Activated CD4-positive, alpha-beta T cell treated with anti-CD3 and anti-CD28 coated beads, Interleukin-2, amount 10 ng/mL, durations not matched to agents 24 days and 14 days (primary cell): ENCODE measurements around the gene DDX31. TPM values are rescaled to one million over a fixed set of nuclear protein-coding genes. Genes with fewer than 3 reads are reported as not detected.

Source experiments
- DNase-seq: peaks from one replicate; pipeline ENCODE4 v3.0.0; 2022
- H3K27ac Mint-ChIP-seq: one replicate; pipeline ENCODE4 v1.8.0; 2022; ENCODE audit warnings: mild to moderate bottlenecking, mixed read lengths
- H3K27me3 Mint-ChIP-seq: one replicate; pipeline ENCODE4 v1.8.0; 2022; ENCODE audit warnings: mixed read lengths
- H3K36me3 Mint-ChIP-seq: one replicate; pipeline ENCODE4 v1.8.0; 2022; ENCODE audit warnings: low read depth, mild to moderate bottlenecking, mixed read lengths
- H3K4me1 Mint-ChIP-seq: one replicate; pipeline ENCODE4 v1.8.0; 2021; ENCODE audit warnings: mixed read lengths
- H3K4me3 Mint-ChIP-seq: one replicate; pipeline ENCODE4 v1.8.0; 2022; ENCODE audit warnings: mild to moderate bottlenecking, moderate library complexity, mixed read lengths
- H3K9me3 Mint-ChIP-seq: one replicate; pipeline ENCODE4 v1.8.0; 2021; ENCODE audit warnings: mixed read lengths
- intact Hi-C: fragments of 100-400 bp; cut with micrococcal nuclease; formaldehyde crosslinking; loops from one replicate; pipeline ENCODE4 v1.15.1; 2023
- total RNA-seq: library from RNA; stranded (reverse); gene quantifications from 2 replicates; pipeline ENCODE4 v1.2.3, GENCODE V29; 2022

DDX31 gene
- total RNA-seq, 1 donor from 2014 or later = 31.8 TPM

- intact Hi-C loops = no loop called here
- H3K27ac Mint-ChIP-seq = no peak overlapping the region
- H3K36me3 Mint-ChIP-seq = no peaks in the 10 kb centered on the region
- DNase-seq = no peak
- H3K27me3 Mint-ChIP-seq = peaks cover 5% of the 10 kb centered on the region
- no peak overlapping the region for H3K4me3 Mint-ChIP-seq
- no peaks in the 10 kb centered on the region for H3K9me3 Mint-ChIP-seq
- no peaks in the 10 kb centered on the region for H3K4me1 Mint-ChIP-seq
These were observed 123.4 kb downstream of the DDX31 start for GRCh38 chr9:132546148-132547051.

GRCh38 chr9:132545578-132545977 lies 124.2 kb downstream of the DDX31 start:
- H3K27ac Mint-ChIP-seq = no peak overlapping the region
- no peaks in the 10 kb centered on the region for H3K4me1 Mint-ChIP-seq
- no peak overlapping the region for H3K4me3 Mint-ChIP-seq
- H3K36me3 Mint-ChIP-seq = no peaks in the 10 kb centered on the region
- H3K27me3 Mint-ChIP-seq = peaks cover 5% of the 10 kb centered on the region
- no peak for DNase-seq
- intact Hi-C loops = no loop called here
- no peaks in the 10 kb centered on the region for H3K9me3 Mint-ChIP-seq

- no peaks in the 10 kb centered on the region for H3K4me1 Mint-ChIP-seq
- peaks cover 5% of the 10 kb centered on the region for H3K27me3 Mint-ChIP-seq
- no peaks in the 10 kb centered on the region for H3K36me3 Mint-ChIP-seq
- intact Hi-C loops = no loop called here
- H3K9me3 Mint-ChIP-seq = no peaks in the 10 kb centered on the region
- H3K4me3 Mint-ChIP-seq = no peak overlapping the region
- no peak overlapping the region for H3K27ac Mint-ChIP-seq
- no peak for DNase-seq
These were observed 125.8 kb downstream of the DDX31 start for GRCh38 chr9:132543960-132544359.

GRCh38 chr9:132543251-132543650 lies 126.5 kb downstream of the DDX31 start:
- Mint-ChIP-seq H3K4me3 (no peak overlapping the region), H3K36me3 (no peaks in the 10 kb centered on the region), H3K9me3 (no peaks in the 10 kb centered on the region), H3K27ac (no peak overlapping the region), H3K4me1 (no peaks in the 10 kb centered on the region), H3K27me3 (peaks cover 5% of the 10 kb centered on the region)
- no peak for DNase-seq
- intact Hi-C loops = no loop called here

Other genes with a start within 250 kb of the DDX31 start
- not detected in 2 replicates for gene BARHL1, start 87.4 kb downstream of the DDX31 start, total RNA-seq
- gene GTF3C4, start 481 bp upstream of the DDX31 start, total RNA-seq = 19.4 and 19.5 TPM in 2 replicates
- 0.33 TPM in 1 of 2 replicates, not detected in the other for gene AK8, start 208.3 kb upstream of the DDX31 start, total RNA-seq
- gene SPACA9, start 208.9 kb upstream of the DDX31 start, total RNA-seq = 0.91 and 0.92 TPM in 2 replicates